Measurements from ENCODE around the gene DDX25. TPM values are rescaled to one million over a fixed set of nuclear protein-coding genes. Genes with fewer than 3 reads are reported as not detected.
A peak's percentile ranks its signal among the peaks of the same experiment; 100 is the strongest.

The DDX25 gene
- total and polyA plus RNA-seq, 4 experiments from 2014 or later = not detected

- H3K4me1 ChIP-seq (ENCODE audit: insufficient read depth, low read length) = no peaks in the 10 kb centered on the region
These were observed 64.0 kb downstream of the DDX25 start for GRCh38 chr11:125968354-125968753.

GRCh38 chr11:125971618-125972017 lies 67.3 kb downstream of the DDX25 start:
- no peak overlapping the region for H3K27ac Mint-ChIP-seq
- H3K9me3 ChIP-seq (ENCODE audit: control insufficient read depth in 1 of 2, low read length in 2 of 2) = no peaks in the 10 kb centered on the region
- no peaks in the 10 kb centered on the region for H3K4me1 ChIP-seq (ENCODE audit: insufficient read depth, low read length)
- H3K27me3 ChIP-seq (ENCODE audit: insufficient read depth, low read length) = no peaks in the 10 kb centered on the region
- DNase-seq = no peak
- H3K36me3 Mint-ChIP-seq = no peaks in the 10 kb centered on the region
- no peaks in the 10 kb centered on the region for H3K9me3 Mint-ChIP-seq
- no peak overlapping the region for H3K27ac ChIP-seq (ENCODE audit: low read depth, low read length)
- POLR2A ChIA-PET (ENCODE audit: partially characterized antibody) = no interaction called here
- H3K4me3 Mint-ChIP-seq = no peak overlapping the region
- no peaks in the 10 kb centered on the region for H3K27me3 Mint-ChIP-seq
- CTCF ChIA-PET (ENCODE audit: partially characterized antibody) = no interaction called here
- H3K4me1 Mint-ChIP-seq = no peaks in the 10 kb centered on the region
- no peaks in the 10 kb centered on the region for H3K36me3 ChIP-seq (ENCODE audit: insufficient read depth, low read length)
- intact Hi-C loops (cut with micrococcal nuclease) = no loop called here
- H3K4me3 ChIP-seq (ENCODE audit: low read length in 2 of 2) = no peak overlapping the region

More at GRCh38 chr11:125968354-125968753, 64.0 kb downstream of the DDX25 start:
- H3K27ac Mint-ChIP-seq = no peak overlapping the region
- Histone ChIP-seq H3K36me3 (ENCODE audit: insufficient read depth, low read length) (no peaks in the 10 kb centered on the region), H3K9me3 (ENCODE audit: control insufficient read depth in 1 of 2, low read length in 2 of 2) (no peaks in the 10 kb centered on the region), H3K27ac (ENCODE audit: low read depth, low read length) (no peak overlapping the region), H3K4me3 (ENCODE audit: low read length in 2 of 2) (no peak overlapping the region), H3K27me3 (ENCODE audit: insufficient read depth, low read length) (no peaks in the 10 kb centered on the region)
- no peaks in the 10 kb centered on the region for H3K36me3 Mint-ChIP-seq
- POLR2A ChIA-PET (ENCODE audit: partially characterized antibody) = no interaction called here
- no peak for DNase-seq
- CTCF ChIA-PET (ENCODE audit: partially characterized antibody) = no interaction called here
- no peaks in the 10 kb centered on the region for H3K4me1 Mint-ChIP-seq
- peaks cover 0 to 4% (median under 1%) of the 10 kb centered on the region in 8 donors for H3K9me3 Mint-ChIP-seq
- intact Hi-C loops (cut with micrococcal nuclease) = no loop called here
- no peak overlapping the region for H3K4me3 Mint-ChIP-seq
- no peaks in the 10 kb centered on the region for H3K27me3 Mint-ChIP-seq

- H3K27me3 Mint-ChIP-seq = no peaks in the 10 kb centered on the region
- no peak overlapping the region for H3K27ac Mint-ChIP-seq
- no peaks in the 10 kb centered on the region for H3K9me3 Mint-ChIP-seq
- Histone ChIP-seq H3K4me1 (ENCODE audit: insufficient read depth, low read length) (no peaks in the 10 kb centered on the region), H3K27me3 (ENCODE audit: insufficient read depth, low read length) (no peaks in the 10 kb centered on the region), H3K27ac (ENCODE audit: low read depth, low read length) (no peak overlapping the region), H3K4me3 (ENCODE audit: low read length in 2 of 2) (no peak overlapping the region), H3K9me3 (ENCODE audit: control insufficient read depth in 1 of 2, low read length in 2 of 2) (no peaks in the 10 kb centered on the region), H3K36me3 (ENCODE audit: insufficient read depth, low read length) (no peaks in the 10 kb centered on the region)
- intact Hi-C loops (cut with micrococcal nuclease) = no loop called here
- no peak for DNase-seq
- H3K4me3 Mint-ChIP-seq = peak overlapping the region in 1 of 8 donors; percentile 58
- ChIA-PET CTCF (ENCODE audit: partially characterized antibody) (no interaction called here), POLR2A (ENCODE audit: partially characterized antibody) (no interaction called here)
- H3K36me3 Mint-ChIP-seq = no peaks in the 10 kb centered on the region
- H3K4me1 Mint-ChIP-seq = no peaks in the 10 kb centered on the region
These were observed 70.0 kb downstream of the DDX25 start for GRCh38 chr11:125974284-125974683.

GRCh38 chr11:125975634-125976033 lies 71.3 kb downstream of the DDX25 start:
- DNase-seq = no peak
- Histone ChIP-seq H3K27me3 (ENCODE audit: insufficient read depth, low read length) (no peaks in the 10 kb centered on the region), H3K27ac (ENCODE audit: low read depth, low read length) (no peak overlapping the region), H3K9me3 (ENCODE audit: control insufficient read depth in 1 of 2, low read length in 2 of 2) (no peaks in the 10 kb centered on the region), H3K4me3 (ENCODE audit: low read length in 2 of 2) (no peak overlapping the region), H3K4me1 (ENCODE audit: insufficient read depth, low read length) (no peaks in the 10 kb centered on the region), H3K36me3 (ENCODE audit: insufficient read depth, low read length) (no peaks in the 10 kb centered on the region)
- H3K4me1 Mint-ChIP-seq = no peaks in the 10 kb centered on the region
- ChIA-PET CTCF (ENCODE audit: partially characterized antibody) (no interaction called here), POLR2A (ENCODE audit: partially characterized antibody) (no interaction called here)
- no peaks in the 10 kb centered on the region for H3K27me3 Mint-ChIP-seq
- H3K36me3 Mint-ChIP-seq = no peaks in the 10 kb centered on the region
- no peaks in the 10 kb centered on the region for H3K9me3 Mint-ChIP-seq
- no peak overlapping the region for H3K4me3 Mint-ChIP-seq
- intact Hi-C loops (cut with micrococcal nuclease) = no loop called here
- H3K27ac Mint-ChIP-seq = no peak overlapping the region

DNA sequence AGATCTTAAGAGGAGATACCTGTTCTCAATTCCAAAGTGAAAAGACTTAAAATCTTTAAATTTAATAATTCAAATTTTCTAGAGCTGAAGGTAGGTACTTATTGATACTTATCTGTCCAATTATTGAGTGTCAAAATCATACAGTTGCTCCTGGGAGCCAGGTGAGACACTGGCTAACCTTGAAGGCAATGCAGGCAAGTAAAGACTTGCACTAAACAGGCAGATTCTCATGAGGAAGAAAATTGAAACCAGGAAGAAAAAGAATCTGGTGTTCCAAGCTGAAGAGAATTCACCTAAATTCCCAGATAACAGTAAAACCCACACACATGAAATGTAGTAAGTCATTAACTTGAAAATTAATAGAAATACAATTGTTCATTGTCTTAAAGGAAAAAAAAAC lies 71.8 kb downstream of the DDX25 start:
- Histone ChIP-seq H3K9me3 (ENCODE audit: control insufficient read depth in 1 of 2, low read length in 2 of 2) (no peaks in the 10 kb centered on the region), H3K27ac (ENCODE audit: low read depth, low read length) (no peak overlapping the region), H3K4me3 (ENCODE audit: low read length in 2 of 2) (no peak overlapping the region), H3K4me1 (ENCODE audit: insufficient read depth, low read length) (no peaks in the 10 kb centered on the region), H3K36me3 (ENCODE audit: insufficient read depth, low read length) (no peaks in the 10 kb centered on the region), H3K27me3 (ENCODE audit: insufficient read depth, low read length) (no peaks in the 10 kb centered on the region)
- POLR2A ChIA-PET (ENCODE audit: partially characterized antibody) = no interaction called here
- Mint-ChIP-seq H3K36me3 (peaks cover 0 to 2% of the 10 kb centered on the region in 2 donors), H3K4me1 (no peaks in the 10 kb centered on the region), H3K4me3 (no peak overlapping the region), H3K9me3 (no peaks in the 10 kb centered on the region), H3K27me3 (no peaks in the 10 kb centered on the region), H3K27ac (no peak overlapping the region)
- CTCF ChIA-PET (ENCODE audit: partially characterized antibody) = interaction anchor here (1.2 kb wide), 1 partner anchor 11 kb away, joined by 3 read pairs; no protein-coding TSS in a partner anchor
- no peak for DNase-seq
- intact Hi-C loops (cut with micrococcal nuclease) = no loop called here

GRCh38 chr11:125977333-125977732 lies 73.0 kb downstream of the DDX25 start:
- H3K36me3 Mint-ChIP-seq = peaks cover 0 to 7% of the 10 kb centered on the region in 2 donors
- Histone ChIP-seq H3K27ac (ENCODE audit: low read depth, low read length) (no peak overlapping the region), H3K27me3 (ENCODE audit: insufficient read depth, low read length) (no peaks in the 10 kb centered on the region), H3K9me3 (ENCODE audit: control insufficient read depth in 1 of 2, low read length in 2 of 2) (no peaks in the 10 kb centered on the region), H3K4me3 (ENCODE audit: low read length in 2 of 2) (no peak overlapping the region), H3K36me3 (ENCODE audit: insufficient read depth, low read length) (no peaks in the 10 kb centered on the region), H3K4me1 (ENCODE audit: insufficient read depth, low read length) (no peaks in the 10 kb centered on the region)
- CTCF ChIA-PET (ENCODE audit: partially characterized antibody) = interaction anchor here (1.2 to 1.3 kb wide), 2 partner anchors 10 to 37 kb away, joined by 3 read pairs; no protein-coding TSS in a partner anchor
- no peaks in the 10 kb centered on the region for H3K9me3 Mint-ChIP-seq
- POLR2A ChIA-PET (ENCODE audit: partially characterized antibody) = no interaction called here
- H3K4me3 Mint-ChIP-seq = no peak overlapping the region
- H3K27ac Mint-ChIP-seq = no peak overlapping the region
- H3K4me1 Mint-ChIP-seq = no peaks in the 10 kb centered on the region
- intact Hi-C loops (cut with micrococcal nuclease) = no loop called here
- H3K27me3 Mint-ChIP-seq = no peaks in the 10 kb centered on the region
- DNase-seq = no peak

DNA sequence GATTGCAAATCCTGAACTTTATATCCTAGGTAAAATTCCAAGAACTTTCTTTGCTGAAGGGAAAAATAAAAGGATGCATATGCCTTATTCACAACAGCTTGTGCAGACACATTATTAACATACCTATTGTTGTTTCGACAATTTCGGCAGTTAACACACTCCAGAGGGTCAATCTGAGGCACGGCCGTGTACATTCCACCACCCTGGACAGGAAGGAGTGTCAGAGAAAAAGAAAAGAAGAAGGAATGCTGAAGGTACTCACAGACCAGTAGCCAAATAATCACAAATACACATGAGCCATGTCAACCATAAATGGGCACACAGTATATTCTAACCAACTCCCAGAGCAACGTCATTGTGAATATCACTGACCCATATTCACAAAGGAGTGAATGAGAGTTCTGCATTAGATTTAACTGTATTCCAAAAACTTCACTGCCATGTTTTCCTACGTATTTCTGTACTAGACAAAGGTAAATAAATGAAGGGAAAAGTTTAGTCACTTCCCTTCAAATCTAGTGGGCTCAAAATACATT lies 73.9 kb downstream of the DDX25 start:
- no peak overlapping the region for H3K4me3 ChIP-seq (ENCODE audit: low read length in 2 of 2)
- no peaks in the 10 kb centered on the region for H3K4me1 ChIP-seq (ENCODE audit: insufficient read depth, low read length)
- H3K27me3 ChIP-seq (ENCODE audit: insufficient read depth, low read length) = no peaks in the 10 kb centered on the region
- no peaks in the 10 kb centered on the region for H3K9me3 ChIP-seq (ENCODE audit: control insufficient read depth in 1 of 2, low read length in 2 of 2)
- intact Hi-C loops (cut with micrococcal nuclease) = no loop called here
- Mint-ChIP-seq H3K4me3 (no peak overlapping the region), H3K4me1 (no peaks in the 10 kb centered on the region), H3K36me3 (peaks cover 0 to 10% of the 10 kb centered on the region in 2 donors), H3K27ac (no peak overlapping the region), H3K9me3 (no peaks in the 10 kb centered on the region), H3K27me3 (no peaks in the 10 kb centered on the region)
- ChIA-PET CTCF (ENCODE audit: partially characterized antibody) (no interaction called here), POLR2A (ENCODE audit: partially characterized antibody) (no interaction called here)
- no peaks in the 10 kb centered on the region for H3K36me3 ChIP-seq (ENCODE audit: insufficient read depth, low read length)
- no peak for DNase-seq
- no peak overlapping the region for H3K27ac ChIP-seq (ENCODE audit: low read depth, low read length)

Measured in CD4-positive, alpha-beta memory T cell (primary cell).